Measurements from ENCODE around the gene BRD3OS.

The BRD3OS gene

DNA sequence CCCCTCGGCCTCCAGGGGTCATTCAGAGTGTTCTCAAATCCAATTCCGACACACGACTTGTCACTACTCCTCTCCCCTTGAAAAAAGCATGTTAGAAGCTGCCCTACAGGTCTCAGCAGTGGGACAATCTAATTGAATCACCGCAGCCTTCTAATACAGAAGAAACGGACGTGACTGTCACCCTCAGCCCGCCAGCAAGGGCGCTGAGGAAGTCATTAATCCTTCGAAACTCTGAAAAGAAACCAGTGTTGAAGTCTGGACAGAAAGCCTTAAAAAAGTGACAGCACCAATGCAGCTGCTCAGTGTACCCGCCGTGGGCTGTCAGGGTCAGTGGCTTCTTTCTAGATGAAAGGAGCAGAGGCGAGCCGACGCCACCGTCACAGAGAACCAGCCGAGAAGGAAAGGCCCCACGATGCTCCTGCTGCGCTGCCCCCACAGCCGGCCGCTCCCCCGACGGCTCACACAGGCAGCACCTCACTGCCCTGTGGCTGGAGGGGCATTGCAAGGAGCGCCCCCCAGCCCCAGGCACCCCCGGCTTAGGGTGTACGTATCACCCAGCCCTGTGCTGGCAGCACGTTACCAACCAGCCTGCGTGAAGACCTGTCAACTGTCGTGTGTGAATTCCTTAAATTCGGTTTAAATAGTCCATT is 5.7 kb downstream of the BRD3OS start:
- Histone ChIP-seq H3K36me3 (ENCODE audit: insufficient read depth, low read length) (peaks cover 14% of the 10 kb centered on the region; the same call in 1 of the 2 replicates), H3K9ac (ENCODE audit: low read depth, low read length) (no peak overlapping the region), H3K9me3 (ENCODE audit: control insufficient read depth, insufficient read depth, low read length) (no peaks in the 10 kb centered on the region), H3K4me1 (ENCODE audit: insufficient read depth, low read length) (no peaks in the 10 kb centered on the region)

DNA sequence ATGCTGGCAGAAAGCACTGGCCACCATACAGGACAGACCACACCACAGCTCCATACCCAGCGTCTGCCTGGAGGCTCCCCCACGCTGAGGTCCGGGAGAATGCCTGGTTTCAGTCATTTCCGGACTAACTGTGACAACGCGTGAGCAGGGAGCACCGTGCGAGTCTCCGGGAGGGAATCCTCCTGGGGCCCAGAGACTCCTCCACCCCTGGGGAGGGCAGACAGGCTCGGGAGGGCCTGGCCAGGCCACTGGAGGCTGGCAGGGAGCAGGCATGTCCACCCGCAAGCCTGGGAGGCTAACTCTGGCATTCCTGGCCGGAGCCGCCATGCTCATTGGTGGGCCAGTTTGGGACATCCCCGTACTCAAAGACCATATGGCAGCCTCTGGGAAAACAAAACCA is 6.5 kb downstream of the BRD3OS start:
- Histone ChIP-seq H3K4me1 (ENCODE audit: insufficient read depth, low read length) (no peaks in the 10 kb centered on the region), H3K36me3 (ENCODE audit: insufficient read depth, low read length) (peaks cover 15% of the 10 kb centered on the region), H3K9me3 (ENCODE audit: control insufficient read depth, insufficient read depth, low read length) (no peaks in the 10 kb centered on the region), H3K9ac (ENCODE audit: low read depth, low read length) (no peak overlapping the region)

DNA sequence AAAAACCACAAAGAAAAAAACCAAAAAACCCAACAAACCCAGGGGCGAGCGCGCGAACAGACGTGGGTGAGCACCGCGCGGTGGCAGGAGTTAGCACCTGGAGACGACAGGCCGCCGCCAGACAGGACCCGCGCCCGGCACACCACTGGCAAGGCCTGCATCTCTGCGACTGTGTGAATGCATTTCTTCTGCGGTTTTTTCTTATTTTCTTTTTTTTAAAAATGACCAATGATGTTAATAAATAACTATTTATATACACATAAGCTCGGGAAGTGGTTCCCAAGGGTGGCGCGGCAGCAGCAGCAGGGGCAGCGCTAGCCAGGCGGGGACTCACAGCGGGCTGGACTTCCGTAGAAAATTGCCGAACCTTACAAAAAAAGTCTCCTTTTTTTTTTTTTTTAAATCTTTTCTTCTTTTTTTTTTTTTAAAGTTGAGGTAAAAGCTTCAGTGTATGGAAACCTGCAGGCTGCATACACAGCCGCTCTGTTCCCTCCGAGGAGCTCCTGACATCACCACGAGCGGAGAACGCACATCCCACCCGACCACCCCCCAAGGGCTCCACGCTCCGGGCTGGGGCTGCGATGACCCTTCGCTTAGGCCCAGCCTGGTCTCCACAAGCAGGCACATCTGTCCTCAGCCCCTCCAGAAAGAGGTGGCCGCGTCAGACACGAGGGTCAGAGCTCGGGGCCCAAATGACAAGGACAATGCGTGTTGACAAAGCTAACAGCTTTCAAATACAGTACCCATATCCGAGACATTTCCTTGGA is 7.4 kb downstream of the BRD3OS start:
- Histone ChIP-seq H3K36me3 (ENCODE audit: insufficient read depth, low read length) (peaks cover 15% of the 10 kb centered on the region), H3K4me1 (ENCODE audit: insufficient read depth, low read length) (no peaks in the 10 kb centered on the region), H3K9me3 (ENCODE audit: control insufficient read depth, insufficient read depth, low read length) (no peaks in the 10 kb centered on the region), H3K9ac (ENCODE audit: low read depth, low read length) (no peak overlapping the region)

DNA sequence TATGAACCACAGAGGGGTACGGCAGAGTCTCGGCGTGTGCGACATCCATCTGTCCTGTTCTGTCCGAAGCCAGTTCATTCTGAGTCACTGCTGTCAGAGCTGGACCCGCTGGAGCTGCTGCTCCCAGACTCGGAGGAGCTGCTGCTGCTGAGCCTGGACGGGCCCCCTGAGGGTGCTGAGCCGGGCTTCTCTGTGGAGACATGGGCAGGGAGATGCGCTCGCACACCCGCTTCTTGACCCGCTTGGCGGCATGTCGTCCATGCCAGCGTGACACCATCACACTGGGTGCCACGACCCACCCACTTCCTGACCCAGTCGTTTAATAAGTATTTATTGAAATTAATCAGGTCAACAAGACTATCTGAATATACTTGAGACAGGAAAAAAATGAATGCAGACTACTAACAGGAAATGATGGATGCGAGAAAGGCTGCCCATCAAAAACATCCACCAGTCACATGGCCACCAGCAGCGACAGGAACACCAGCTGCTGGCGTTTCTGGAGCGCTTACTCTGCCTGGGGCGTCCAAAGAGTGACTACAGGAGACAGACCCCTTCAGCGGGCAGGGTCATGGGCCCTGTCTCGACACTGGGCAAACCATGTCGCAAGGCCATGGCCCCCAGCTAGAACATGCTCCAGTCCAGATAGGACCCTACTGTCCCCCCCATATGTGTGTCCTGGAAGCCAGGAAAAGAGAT is 8.4 kb downstream of the BRD3OS start:
- Histone ChIP-seq H3K9me3 (ENCODE audit: control insufficient read depth, insufficient read depth, low read length) (no peaks in the 10 kb centered on the region), H3K9ac (ENCODE audit: low read depth, low read length) (no peak overlapping the region), H3K4me1 (ENCODE audit: insufficient read depth, low read length) (no peaks in the 10 kb centered on the region), H3K36me3 (ENCODE audit: insufficient read depth, low read length) (peaks cover 15% of the 10 kb centered on the region)

DNA sequence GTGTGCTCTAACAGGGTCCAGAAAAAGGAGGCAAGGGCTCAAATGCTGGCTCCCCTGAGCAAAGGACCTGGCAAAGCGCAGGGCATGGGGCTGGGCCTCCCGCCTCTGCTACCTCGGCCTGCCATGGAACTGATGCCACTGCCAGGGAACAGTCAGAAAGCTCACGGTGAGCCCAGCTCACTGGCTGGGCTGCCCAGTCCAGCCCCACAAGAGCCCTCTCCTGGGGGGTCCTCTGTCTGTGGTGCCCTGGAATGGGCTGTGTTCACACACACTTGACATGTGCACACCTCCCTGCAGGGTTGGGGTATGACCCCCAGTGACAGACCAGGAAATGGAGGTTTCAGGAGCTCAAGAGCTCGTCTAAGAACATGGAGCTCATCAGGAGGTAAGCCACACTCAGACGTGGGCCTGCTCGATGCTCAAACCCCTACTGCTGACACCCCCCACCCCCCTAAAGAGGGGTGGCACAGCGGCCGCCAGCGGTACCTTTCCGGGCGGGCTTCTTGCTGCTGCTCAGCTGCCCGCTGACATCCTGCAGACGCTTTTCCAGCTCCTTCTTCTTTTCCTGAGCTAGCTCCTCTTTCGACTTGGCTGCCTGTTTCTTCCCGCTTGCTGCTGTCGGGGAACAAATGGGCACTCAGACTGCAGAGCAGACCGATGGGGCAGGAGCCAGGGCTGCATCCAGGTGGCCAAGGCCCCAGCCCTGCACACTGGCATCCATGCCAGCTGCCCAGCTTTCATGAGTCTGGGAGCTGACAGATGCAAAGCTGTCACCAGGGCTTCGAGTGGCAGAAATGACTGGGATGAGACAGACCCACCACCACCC is 9.1 kb downstream of the BRD3OS start:
- peaks cover 21% of the 10 kb centered on the region for H3K36me3 ChIP-seq (ENCODE audit: insufficient read depth, low read length)
- no peak overlapping the region for H3K9ac ChIP-seq (ENCODE audit: low read depth, low read length)
- H3K9me3 ChIP-seq (ENCODE audit: control insufficient read depth, insufficient read depth, low read length) = no peaks in the 10 kb centered on the region
- H3K4me1 ChIP-seq (ENCODE audit: insufficient read depth, low read length) = no peaks in the 10 kb centered on the region

DNA sequence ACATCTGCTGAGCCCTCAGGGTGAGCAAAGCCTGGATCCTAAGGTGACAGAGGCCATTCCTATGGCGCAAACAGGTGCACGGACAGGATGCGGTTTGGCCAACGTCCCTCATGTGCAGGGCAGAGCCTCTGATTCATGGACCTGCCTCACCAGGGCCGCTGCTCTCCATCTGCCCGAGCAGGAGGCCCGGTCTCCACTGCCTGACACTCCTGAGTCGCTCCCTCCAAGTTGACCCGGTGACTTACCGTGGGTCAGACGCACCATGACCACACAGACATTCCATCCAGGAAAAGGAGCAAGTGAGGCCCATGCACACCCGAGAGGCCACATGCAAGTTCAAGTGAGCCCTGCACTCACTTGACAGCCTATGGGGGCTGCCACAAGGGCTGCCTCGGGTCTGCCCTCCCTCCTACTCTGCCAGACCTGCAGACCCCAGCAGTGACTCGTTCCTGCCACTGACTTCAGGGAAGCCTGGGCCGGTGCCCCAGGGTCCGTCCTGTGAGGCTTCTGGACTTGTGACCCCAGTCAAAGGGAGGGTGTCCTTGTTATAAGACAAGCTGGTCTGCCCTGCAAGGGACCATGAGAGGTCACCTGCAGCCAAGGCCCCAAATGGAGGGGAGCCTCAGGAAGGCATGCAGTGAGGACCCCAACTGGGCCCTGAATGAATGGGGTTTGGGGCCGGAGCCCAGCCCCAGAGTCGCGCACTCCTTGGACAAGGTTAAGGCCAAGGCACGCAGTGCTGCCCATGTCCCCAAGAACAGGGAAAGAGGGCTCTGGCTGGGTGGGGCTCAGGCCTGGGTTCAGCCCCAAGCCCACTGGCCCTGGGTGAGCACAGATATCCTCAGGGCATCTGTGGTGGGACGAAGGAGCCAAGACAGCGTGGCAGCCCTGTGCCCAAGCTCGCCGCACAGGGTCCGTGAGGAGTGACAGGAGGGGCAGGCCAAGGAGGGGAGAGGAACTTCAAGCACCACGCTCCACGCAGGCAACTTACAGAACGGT is 10.1 kb downstream of the BRD3OS start:
- Histone ChIP-seq H3K9ac (ENCODE audit: low read depth, low read length) (no peak overlapping the region), H3K9me3 (ENCODE audit: control insufficient read depth, insufficient read depth, low read length) (no peaks in the 10 kb centered on the region), H3K36me3 (ENCODE audit: insufficient read depth, low read length) (peaks cover 21% of the 10 kb centered on the region), H3K4me1 (ENCODE audit: insufficient read depth, low read length) (no peaks in the 10 kb centered on the region)

DNA sequence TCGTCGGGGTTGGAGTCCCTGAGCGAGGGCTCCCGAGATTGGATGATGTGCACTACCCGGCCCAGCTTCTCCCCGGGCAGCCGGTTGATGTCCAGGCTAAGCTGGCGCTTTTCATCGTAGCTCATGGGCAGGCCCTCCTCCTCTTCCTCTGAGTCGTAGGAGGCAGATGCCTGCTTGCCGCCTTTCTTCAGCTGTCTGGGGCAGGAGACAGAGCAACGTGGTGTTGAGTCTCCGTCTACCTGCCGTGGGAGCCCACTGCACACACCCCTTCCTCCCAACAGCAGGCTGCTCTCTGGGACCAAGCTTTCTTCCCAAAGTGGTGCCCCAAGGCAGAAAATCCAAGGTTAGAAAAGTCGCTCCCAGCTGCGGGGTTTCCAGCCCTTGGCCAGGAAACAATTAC is 10.8 kb downstream of the BRD3OS start:
- Histone ChIP-seq H3K4me1 (ENCODE audit: insufficient read depth, low read length) (no peaks in the 10 kb centered on the region), H3K36me3 (ENCODE audit: insufficient read depth, low read length) (peaks cover 21% of the 10 kb centered on the region), H3K9ac (ENCODE audit: low read depth, low read length) (no peak overlapping the region), H3K9me3 (ENCODE audit: control insufficient read depth, insufficient read depth, low read length) (no peaks in the 10 kb centered on the region)

DNA sequence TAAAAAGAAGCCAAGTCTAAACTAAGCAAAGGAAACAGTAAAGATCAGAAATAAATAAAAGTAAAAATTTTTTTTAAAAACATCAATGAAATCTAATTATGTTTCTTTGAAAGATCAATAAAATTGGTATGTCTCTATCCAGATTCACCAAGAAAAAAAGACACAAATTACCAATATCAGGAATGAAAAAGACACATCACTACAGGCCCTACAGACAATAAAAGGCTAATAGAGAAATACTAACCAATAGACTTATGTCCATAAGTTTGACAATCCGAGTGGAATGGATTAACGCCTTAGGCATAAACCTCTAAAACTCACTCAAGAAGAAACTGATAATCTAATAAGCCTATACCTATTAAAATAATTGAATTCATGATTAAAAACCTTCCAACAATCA is 12.4 kb downstream of the BRD3OS start:
- H3K9me3 ChIP-seq (ENCODE audit: control insufficient read depth, insufficient read depth, low read length) = no peaks in the 10 kb centered on the region
- peaks cover 20% of the 10 kb centered on the region for H3K36me3 ChIP-seq (ENCODE audit: insufficient read depth, low read length)
- H3K9ac ChIP-seq (ENCODE audit: low read depth, low read length) = no peak overlapping the region
- no peaks in the 10 kb centered on the region for H3K4me1 ChIP-seq (ENCODE audit: insufficient read depth, low read length)

DNA sequence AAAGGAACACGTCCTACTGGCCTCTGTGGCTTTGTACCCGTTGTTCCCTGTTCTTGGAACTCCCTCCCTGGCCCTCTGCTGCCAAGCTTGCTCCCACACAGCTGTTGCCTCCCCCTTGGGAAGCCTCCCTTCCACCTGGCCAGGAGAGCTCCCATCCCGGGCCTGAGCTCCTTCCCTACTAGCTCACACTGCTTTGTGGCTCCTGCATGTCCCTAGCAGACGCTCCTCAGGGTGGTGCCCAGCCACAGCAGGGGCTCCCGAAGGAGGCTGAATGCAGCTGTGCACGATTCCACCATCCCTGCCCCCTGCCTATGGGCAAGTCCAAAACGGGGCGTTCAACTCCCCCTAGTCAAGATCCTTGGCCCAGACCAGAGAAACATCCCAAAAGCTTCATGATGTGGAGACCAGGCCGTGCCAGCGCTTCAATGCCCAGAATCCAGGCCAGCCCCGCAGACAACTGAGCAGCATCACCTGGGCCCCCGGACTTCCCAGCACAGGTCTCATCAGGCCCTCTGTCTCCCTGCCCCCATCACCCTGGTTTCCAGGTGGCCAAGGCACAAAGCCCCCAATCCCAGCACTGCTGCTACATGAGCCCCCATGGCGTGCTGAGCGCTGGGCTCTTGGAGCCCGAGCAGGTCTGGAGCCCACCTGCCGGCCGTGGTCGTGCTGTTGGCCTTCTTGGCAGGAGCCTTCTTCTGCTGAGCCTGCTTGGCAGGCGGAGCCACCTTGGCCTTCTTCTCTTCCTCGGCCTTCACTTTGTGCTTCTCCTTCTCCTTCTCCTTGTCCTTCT is 14.3 kb downstream of the BRD3OS start:
- Histone ChIP-seq H3K36me3 (ENCODE audit: insufficient read depth, low read length) (peaks cover 20% of the 10 kb centered on the region), H3K4me1 (ENCODE audit: insufficient read depth, low read length) (no peaks in the 10 kb centered on the region), H3K9me3 (ENCODE audit: control insufficient read depth, insufficient read depth, low read length) (no peaks in the 10 kb centered on the region)

DNA sequence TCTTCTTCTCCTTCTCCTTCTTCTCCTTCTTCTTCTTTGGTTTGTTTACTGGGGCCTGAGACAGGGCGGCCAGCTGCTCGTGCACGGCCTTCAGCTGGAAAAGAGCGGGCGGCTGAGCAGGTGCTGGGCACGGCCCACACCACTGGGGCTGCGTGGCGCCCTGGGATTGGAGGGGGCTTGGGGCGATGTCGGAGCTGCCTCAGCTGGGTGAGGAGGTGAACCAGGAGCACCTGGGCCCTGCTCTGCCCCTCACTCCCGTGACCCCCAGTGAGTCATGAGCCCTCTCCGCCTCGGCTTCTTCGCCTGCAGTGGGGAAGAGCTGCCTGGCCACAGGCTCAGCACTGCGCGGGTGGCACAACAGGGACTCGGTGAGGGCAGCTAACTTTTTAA is 14.9 kb downstream of the BRD3OS start:
- H3K36me3 ChIP-seq (ENCODE audit: insufficient read depth, low read length) = peaks cover 17% of the 10 kb centered on the region
- no peaks in the 10 kb centered on the region for H3K4me1 ChIP-seq (ENCODE audit: insufficient read depth, low read length)
- no peak overlapping the region for H3K9ac ChIP-seq (ENCODE audit: low read depth, low read length)
- H3K9me3 ChIP-seq (ENCODE audit: control insufficient read depth, insufficient read depth, low read length) = no peaks in the 10 kb centered on the region

More for the DNA sequence above, 14.3 kb downstream of the BRD3OS start:
- no peak overlapping the region for H3K9ac ChIP-seq (ENCODE audit: low read depth, low read length)

DNA sequence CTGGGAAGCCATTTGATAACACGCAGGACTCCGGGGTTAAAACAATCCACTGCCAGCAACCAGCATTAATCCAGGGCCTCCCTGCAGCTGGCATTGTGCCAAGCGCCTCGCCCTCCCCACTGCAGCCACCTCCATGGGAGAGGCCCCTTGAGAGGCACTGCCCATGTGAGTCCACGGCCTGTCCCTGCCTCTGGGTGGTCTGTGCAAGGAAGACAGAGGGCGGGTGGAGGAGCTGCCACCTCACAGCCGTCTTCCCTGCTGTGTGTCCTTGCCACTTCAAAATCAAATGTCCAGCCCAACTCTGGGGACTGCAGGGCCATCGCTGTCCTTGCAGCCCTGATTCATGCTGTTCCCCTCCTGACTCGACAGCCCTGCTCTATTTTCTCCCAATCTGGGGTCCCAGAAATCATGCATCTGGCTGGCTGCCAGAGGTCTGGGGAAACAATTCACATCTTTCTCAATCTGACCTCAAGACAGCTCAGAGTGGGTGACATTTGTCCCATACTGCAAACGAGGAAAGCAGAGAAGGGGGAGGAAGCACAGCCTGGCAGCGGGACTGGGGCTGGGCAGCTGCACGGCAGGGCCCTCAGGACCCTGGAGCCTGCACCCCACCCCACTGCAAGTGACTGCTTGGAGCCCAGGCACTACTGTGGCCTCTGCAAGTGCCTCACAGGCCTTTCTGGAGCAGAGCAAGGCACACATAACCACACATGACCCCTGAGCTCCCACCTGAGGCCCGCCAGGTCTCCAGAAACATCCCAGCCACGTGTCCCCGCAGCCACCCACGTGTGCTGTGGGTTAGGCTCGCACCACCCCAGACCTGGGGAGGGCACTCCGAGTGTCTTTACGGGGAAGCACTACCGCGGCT is 15.7 kb downstream of the BRD3OS start:
- Histone ChIP-seq H3K36me3 (ENCODE audit: insufficient read depth, low read length) (peaks cover 9% of the 10 kb centered on the region), H3K9me3 (ENCODE audit: control insufficient read depth, insufficient read depth, low read length) (no peaks in the 10 kb centered on the region), H3K9ac (ENCODE audit: low read depth, low read length) (no peak overlapping the region), H3K4me1 (ENCODE audit: insufficient read depth, low read length) (no peaks in the 10 kb centered on the region)

DNA sequence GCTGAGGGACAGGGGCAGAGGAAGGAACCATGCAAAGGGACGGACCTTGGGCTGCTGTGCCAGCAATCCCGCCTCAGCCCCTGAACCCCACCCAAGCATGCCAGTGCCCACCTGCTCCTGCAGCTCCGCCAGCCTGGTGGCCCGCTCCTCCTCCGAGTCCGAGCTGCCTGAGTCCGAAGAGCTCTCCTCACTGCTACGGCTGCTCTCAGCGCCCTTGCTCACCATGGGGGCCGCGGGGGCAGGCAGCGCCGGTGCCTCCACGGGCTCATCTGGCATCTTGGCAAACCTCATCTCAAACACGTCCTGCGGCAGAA is 16.3 kb downstream of the BRD3OS start:
- no peaks in the 10 kb centered on the region for H3K9me3 ChIP-seq (ENCODE audit: control insufficient read depth, insufficient read depth, low read length)
- no peak overlapping the region for H3K9ac ChIP-seq (ENCODE audit: low read depth, low read length)
- peaks cover 9% of the 10 kb centered on the region for H3K36me3 ChIP-seq (ENCODE audit: insufficient read depth, low read length)
- H3K4me1 ChIP-seq (ENCODE audit: insufficient read depth, low read length) = no peaks in the 10 kb centered on the region

All from ES-I3 (cell line).